Fibroblast of skin of left quadriceps (primary cell): ENCODE results near the gene LDHD.

Source experiments
- DNase-seq, 2 experiments: peaks; one replicate each; pipeline ENCODE4 v3.0.0-alpha.2; 2013; ENCODE audit warnings: low read depth in 2 of 2

The LDHD gene

DNA sequence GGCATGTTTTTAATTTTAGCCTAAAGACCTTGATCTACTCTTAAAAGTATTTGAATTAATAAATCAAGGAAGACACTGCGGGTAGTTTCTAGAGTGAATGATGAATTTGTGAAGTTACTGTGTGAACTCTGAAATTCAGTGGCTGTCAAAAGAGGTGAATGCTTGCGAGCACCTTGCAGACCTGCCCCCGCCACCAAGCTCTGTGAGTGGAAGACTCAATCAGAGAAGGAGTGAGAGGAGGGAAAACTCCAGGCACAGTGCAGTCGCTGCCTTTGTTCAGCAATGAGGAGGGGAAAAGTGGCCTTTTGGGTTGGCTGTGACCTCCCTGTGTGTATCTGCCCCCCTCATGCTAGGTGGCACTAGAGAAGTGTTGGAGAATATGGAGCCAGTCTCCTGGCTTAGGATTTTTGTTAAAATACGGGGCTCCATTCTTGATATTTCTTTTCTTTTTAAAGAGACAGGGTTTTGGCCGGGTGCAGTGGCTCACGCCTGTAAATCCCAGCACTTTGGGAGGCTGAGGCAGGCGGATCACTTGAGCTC, 53.0 kb downstream of the LDHD start:
- DNase-seq: no peak

DNA sequence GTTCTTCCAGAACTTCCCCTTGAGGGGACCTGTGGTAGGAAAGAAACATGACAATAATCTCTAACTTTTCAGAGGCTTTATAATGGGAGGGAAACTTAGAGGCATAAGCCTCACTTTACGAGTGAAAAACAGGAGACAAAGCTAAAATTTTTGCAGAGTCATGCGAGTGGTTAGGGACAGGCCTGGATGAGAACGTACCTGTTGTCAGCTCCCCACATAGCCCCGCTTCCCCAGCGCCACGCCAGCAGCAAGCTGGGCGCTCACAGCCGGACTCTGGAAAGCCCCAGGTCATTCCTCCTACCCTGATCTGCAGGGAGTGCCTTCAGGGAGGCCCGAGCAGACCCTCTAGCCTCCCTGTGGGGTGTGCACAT, 53.6 kb downstream of the LDHD start:
- DNase-seq: no peak

DNA sequence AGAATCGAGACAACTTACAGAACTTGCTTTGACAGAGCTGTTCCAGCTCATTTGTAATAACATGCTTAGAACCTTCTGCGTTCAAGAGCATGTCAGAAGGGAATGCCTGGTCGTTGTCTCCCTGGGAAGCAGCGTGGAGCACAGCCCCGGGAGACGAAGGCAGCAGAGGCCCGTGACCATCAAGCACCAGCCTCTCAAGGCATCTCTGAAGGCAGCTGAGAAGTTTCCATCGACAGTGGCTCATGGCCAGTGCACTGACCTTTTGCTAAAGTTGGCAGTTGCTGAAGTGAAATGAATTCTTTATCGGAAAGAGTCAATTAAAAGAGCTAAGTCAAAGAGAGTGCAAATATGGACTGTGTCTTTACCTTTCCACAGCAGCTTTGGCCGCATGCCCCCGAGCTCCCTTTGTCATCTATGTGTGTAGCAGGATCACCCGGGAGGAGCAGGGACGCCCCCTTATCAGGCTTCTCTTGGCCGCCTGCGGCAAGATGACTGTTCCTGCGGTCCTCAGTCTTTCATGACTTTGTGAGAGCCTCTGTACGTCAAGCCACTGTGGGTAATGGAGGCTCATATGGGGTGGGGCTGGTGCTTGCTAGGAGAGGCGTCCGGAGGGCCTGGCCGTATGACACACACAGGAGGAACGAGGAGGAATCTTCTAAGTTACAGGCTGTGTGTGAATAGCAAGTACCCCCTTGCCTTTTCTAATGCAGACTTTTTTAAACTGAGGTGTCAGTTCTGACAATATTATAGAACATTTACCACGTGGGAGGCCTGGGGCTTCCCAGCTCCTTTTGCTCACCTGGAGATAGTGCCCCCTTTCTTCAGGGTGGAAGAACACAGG, 54.2 kb downstream of the LDHD start:
- DNase-seq: no peak
